ENCODE measurements around the gene DKKL1.

- TF ChIP-seq EZH2 (IDR thresholded peaks at IDR 0.05; ENCODE audit: low read depth) (no peak), CTCF (conservative IDR thresholded peaks at IDR 0.05) (no peak)
Observed at GRCh38 chr19:49387936-49388372, 24.3 kb downstream of the DKKL1 start, which contains the start of gene KASH5.
